K562 treated with DMSO at 1 percent for 12 hours (cell line): ENCODE data around the gene MACROH2A2. TPM values are rescaled to one million over a fixed set of nuclear protein-coding genes. Genes with fewer than 3 reads are reported as not detected.

Experiments
- total RNA-seq: library from RNA; unstranded; fragments of 300-600 nt; gene quantifications from 2 replicates; pipeline ENCODE4 v1.2.3, GENCODE V29; 2022; ENCODE audit not compliant: insufficient read depth

Gene MACROH2A2
- total RNA-seq, result not detected in 2 replicates

DNA sequence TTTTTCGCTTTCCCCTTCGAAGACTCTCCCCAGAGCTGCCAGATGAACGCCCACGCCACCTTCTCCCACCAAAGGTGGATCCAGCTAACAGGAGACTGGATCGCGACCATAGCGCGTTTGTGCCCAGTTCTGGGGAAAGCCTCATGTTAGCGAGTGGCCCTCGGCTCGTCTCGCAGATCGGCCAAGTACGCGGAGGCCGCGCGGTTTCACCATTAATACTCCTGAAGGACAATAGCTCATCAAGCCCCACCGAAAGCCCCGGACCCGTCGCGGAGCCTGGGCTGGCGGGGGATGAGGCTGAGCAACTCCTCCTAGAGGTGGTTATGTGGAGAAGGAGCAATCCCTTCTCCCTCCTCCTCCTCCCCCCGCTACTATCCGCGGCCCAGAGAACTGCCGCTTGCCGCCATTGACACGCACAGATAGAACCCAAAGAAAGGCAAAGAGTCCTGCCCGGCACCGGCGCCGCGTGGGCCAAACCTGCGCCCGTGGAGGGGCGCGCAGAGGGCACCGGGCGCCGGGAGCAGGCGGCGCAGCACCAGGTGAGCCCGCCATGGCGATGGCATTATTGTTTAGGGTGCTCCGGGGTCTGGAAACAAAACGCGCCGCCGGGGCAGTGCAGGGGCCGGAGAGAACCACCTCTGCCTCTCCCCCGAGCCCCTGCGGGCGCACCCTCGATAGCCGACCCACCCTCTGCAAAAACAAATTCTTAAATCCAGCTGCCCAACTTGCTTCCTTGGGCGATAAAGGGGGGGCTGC, at the start of gene MACROH2A2:
TSS of gene MACROH2A2 (plus strand) at position 385 of the 756 bp plus-strand sequence. CDS start 22,813 bp downstream, outside the sequence.

DNA sequence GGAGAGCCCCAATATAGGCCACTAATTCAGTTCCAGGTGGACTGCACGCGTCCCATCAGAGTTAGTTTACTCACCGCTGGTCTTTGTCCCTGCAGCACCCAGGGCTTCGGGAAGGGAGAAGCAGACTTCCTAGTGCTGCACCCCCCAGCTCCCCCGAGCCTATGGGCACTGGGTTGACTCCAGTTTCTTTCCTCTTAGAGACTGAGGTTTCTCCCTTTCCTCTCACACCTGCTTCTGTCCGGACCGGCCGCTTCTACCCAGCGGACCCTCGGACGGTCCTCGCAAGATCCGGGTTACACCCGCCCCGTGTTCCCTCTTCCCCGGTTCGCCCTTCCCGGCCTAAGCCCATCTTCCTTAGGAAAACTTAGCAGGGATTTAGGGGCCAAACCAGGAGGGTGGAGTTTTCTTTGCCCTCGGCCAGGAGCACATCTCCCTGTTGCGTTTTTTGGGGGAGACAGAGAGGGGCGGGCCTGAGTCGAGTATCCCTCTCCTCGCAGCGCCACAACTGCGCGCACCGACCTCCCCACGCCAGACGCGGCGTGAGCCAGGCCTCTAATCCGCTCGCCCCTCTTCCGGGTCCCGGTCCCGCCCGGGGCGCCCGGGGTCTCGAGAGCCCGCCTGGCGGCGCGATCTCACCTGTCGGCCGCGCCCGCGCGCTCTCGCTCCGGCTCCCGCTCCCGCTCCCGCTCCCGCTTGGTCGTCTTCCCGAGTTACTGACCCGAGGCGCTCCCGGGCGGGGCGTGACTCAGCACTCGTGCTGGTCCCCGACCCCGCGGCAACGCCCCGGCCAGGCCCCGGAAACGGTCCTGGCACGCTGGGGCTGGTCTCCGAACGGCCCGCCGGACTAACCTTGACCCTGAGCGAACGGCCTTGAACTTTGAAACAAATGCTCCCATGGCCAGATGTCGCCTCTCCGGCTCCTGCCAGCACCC, 79.7 kb downstream of the MACROH2A2 start, which contains the start of gene AIFM2:
TSS of gene AIFM2 (minus strand) at position 728 of the 932 bp plus-strand sequence. CDS start 8,741 bp downstream, outside the sequence.

DNA sequence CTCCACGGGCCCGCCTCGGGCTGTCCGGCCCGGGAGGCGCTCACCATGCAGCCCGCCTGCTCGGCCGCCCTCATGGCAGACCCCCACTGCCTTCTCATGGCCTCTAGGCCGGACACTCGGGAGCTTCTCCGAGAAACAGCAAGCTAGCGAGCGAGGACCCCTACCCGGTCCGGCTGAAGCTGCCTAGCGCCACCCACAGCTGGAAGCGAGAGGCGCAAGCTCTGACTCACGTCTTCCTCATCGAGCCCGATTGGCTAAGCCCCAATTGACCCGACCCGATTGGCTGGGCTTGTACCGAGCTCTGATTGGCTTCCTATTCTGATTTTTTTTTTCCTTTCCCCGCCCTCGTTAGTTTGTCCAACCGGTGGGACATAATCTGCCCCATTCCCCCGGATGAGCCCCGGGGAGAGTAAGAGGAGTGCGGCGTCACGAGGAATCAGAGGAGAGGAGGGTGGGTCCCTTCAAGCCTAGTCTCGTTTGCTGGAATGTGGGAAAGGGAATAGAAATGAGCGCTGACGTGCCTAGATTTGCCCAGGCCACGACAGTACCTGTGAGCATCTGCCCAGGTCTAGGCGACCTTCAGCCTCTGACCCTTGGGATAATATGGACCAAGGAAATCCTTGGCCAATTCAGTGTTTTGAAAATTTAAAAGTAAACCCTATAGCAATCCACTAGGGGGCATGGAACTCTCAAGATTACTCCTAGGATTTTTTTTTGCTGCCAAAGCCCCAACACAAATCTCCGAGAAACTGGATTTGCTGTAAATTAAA, 94.0 kb downstream of the MACROH2A2 start, which contains the start of gene TYSND1:
TSS of gene TYSND1 (minus strand) at position 212 of the 770 bp plus-strand sequence. CDS start at position 98, 114 bp downstream.

Other genes with a start within 250 kb of the MACROH2A2 start
- gene AIFM2, start 80.0 kb downstream of the MACROH2A2 start, total RNA-seq, result 11.3 and 14.0 TPM in 2 replicates
- gene TYSND1, start 93.9 kb downstream of the MACROH2A2 start, total RNA-seq, result 3.0 and 3.8 TPM in 2 replicates
- gene SAR1A, start 117.7 kb downstream of the MACROH2A2 start, total RNA-seq, result 21.4 and 43.9 TPM in 2 replicates
- 190 and 277 TPM in 2 replicates for gene PPA1, start 180.6 kb downstream of the MACROH2A2 start, total RNA-seq
- not detected in 2 replicates for gene NPFFR1, start 231.2 kb downstream of the MACROH2A2 start, total RNA-seq